ENCODE data around the gene SCYGR6. TPM values are rescaled to one million over a fixed set of nuclear protein-coding genes. Genes with fewer than 3 reads are reported as not detected.

The SCYGR6 gene
- total and polyA plus RNA-seq, 2 of the 8 experiments (the other 6 are each of a cell fraction or from before 2014, with no cell fraction given) = not detected

- TF ChIP-seq POU5F1 (IDR thresholded peaks at IDR 0.05; ENCODE audit: low read depth, low read length) = no peak
Measured at GRCh38 chr2:227745594-227745993, 21.0 kb upstream of the SCYGR6 start, which contains the start of gene SCYGR8 (continued).

All from H1 (cell line).